ENCODE data around the gene RRP1B.
"Not testable (repeated sequence)": the region's sequence is repeated elsewhere in the genome, so short reads cannot be mapped to it uniquely, and the experiment has no call there.

Gene RRP1B

GRCh38 chr21:43643193-43643592, 16.2 kb upstream of the RRP1B start:
- DNase-seq (ENCODE audit: low spot score) = no peak

- DNase-seq (ENCODE audit: low spot score) = no peak
Measured at GRCh38 chr21:43644071-43644470, 15.3 kb upstream of the RRP1B start.

- no peak for DNase-seq (ENCODE audit: low spot score)
Measured at GRCh38 chr21:43644609-43645008, 14.8 kb upstream of the RRP1B start.

GRCh38 chr21:43645136-43645891, 14.0 kb upstream of the RRP1B start:
- DNase-seq (ENCODE audit: low spot score) = no peak

GRCh38 chr21:43645976-43646375, 13.4 kb upstream of the RRP1B start:
- no peak for DNase-seq (ENCODE audit: low spot score)

GRCh38 chr21:43646550-43647260, 12.7 kb upstream of the RRP1B start:
- peak; percentile 95 for DNase-seq (ENCODE audit: low spot score)

- no peak for DNase-seq (ENCODE audit: low spot score)
Measured at GRCh38 chr21:43648171-43648570, 11.2 kb upstream of the RRP1B start.

- DNase-seq (ENCODE audit: low spot score) = not testable (repeated sequence)
Measured at GRCh38 chr21:43651926-43652325, 7.4 kb upstream of the RRP1B start.

GRCh38 chr21:43652616-43653015, 6.7 kb upstream of the RRP1B start:
- DNase-seq (ENCODE audit: low spot score) = no peak

- no peak for DNase-seq (ENCODE audit: low spot score)
Measured at GRCh38 chr21:43653626-43654025, 5.7 kb upstream of the RRP1B start.

GRCh38 chr21:43654806-43655489, 4.4 kb upstream of the RRP1B start:
- no peak for DNase-seq (ENCODE audit: low spot score)

GRCh38 chr21:43657355-43658087, 1.8 kb upstream of the RRP1B start:
- DNase-seq (ENCODE audit: low spot score) = no peak

- no peak for DNase-seq (ENCODE audit: low spot score)
Measured at GRCh38 chr21:43658088-43658741, 1.1 kb upstream of the RRP1B start.

- no peak for DNase-seq (ENCODE audit: low spot score)
Measured at GRCh38 chr21:43658769-43659135, 608 bp upstream of the RRP1B start.

- DNase-seq (ENCODE audit: low spot score) = no peak
Measured at GRCh38 chr21:43662286-43662685, 2.9 kb downstream of the RRP1B start.

GRCh38 chr21:43663033-43663432, 3.7 kb downstream of the RRP1B start:
- DNase-seq (ENCODE audit: low spot score) = no peak

GRCh38 chr21:43664358-43664757, 5.0 kb downstream of the RRP1B start:
- DNase-seq (ENCODE audit: low spot score) = no peak

- DNase-seq (ENCODE audit: low spot score) = no peak
Measured at GRCh38 chr21:43665879-43666278, 6.5 kb downstream of the RRP1B start.

- DNase-seq (ENCODE audit: low spot score) = peak; percentile 27
Measured at GRCh38 chr21:43667191-43667904, 8.0 kb downstream of the RRP1B start.

GRCh38 chr21:43669828-43670605, 10.7 kb downstream of the RRP1B start:
- DNase-seq (ENCODE audit: low spot score) = no peak

Measured in LoVo (cell line).